GM19467 (cell line): Measurements from ENCODE around the gene KRT10.

Experiments used
- ATAC-seq: cut with Tn5 transposase; IDR thresholded peaks from one replicate; pipeline ENCODE4 v1.9.1; 2021; ENCODE audit warnings: mild to moderate bottlenecking, moderate library complexity; ENCODE audit not compliant: unreplicated experiment

KRT10 gene

DNA sequence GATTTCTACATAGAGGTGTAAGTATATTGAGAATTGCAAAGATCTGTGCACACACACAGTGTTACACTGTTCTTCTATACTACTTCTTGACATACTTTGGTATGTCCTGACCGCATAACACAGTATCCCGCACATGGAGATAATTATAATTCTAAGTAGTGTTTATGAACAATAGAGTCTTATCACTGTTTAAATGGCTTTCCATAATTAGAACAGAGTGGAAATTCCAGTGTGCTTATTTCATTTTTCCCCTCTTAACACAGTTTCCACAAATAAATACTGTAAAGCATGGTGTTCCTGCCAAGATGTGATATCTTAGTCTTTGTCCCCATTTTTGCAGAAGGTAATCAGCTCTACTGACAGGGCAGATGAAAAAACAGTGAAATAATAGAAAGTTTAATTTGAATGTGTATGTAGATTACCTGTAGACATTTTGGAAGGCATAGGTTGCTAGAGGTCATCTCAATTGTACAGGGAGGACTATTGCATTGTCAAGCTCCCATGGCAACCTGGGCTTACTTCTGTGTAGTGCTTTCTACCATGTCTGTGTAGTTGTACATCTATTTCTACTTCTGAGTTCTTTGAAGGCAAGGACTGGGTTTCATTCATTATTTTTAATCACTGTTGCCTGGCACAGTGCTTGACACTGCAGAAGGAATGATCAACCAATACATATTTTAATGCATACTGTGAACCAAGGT, 12.5 kb downstream of the KRT10 start:
- ATAC-seq = no peak

GRCh38 chr17:40806131-40806530, 16.3 kb downstream of the KRT10 start:
- no peak for ATAC-seq

DNA sequence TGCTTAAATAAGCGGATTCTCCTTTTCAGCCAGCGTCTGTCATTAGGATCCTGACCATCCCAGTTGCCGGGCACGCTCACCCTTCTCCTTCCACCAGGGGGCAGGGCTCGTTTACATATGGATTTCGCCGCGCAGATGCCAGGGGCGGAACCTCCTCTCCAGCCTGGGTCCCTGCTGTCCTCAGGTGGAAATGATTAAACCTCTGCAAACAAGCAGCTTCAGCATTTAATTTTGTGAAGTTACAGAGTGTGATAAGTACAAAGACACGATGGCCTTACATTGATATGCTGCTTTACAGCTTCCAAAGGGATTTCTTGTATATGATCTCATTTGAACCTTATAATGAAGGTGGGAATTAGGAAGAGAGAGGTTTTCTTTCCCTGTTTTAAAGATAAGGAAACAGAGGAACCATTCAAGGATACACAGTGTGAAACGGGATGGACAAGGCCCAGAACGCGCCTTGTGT, 18.8 kb downstream of the KRT10 start:
- no peak for ATAC-seq

DNA sequence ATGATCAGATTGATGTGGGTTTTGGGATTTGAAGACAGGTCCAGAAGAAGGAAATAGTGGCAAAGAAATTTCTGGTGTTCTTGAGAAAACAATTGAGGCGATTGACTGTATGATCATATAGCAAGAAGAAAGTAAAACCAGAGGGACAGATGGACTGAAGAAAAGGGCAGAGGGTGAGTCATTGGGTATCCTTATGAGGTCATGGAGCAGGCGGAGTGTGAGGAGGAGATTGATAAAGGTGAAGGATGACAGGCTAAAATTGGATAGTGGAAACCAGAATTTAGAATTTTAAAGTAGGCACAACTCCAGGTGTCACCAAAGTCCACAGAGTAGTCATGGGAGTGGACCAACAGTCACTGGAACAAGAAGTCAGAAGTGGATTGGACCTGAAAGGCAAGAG, 21.3 kb downstream of the KRT10 start:
- ATAC-seq = no peak

DNA sequence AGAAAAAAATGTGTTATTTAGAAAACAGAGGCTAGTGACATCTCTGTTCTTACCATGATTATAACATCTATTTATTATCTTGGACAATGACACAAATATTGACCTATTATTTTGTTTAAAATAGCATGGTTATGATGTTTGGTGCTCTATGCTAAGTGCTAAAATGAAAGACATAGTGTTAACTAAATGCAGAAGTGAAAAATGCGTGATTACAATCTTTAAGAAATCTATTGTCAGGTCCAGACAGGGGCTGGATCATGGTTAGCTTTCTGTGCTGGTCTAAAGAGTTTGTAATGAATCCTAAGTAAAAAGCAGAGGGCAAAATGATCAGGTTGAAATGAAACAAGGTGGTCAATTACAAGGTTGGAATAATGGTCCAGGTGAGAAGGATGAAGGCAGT, 22.0 kb downstream of the KRT10 start:
- ATAC-seq = no peak

DNA sequence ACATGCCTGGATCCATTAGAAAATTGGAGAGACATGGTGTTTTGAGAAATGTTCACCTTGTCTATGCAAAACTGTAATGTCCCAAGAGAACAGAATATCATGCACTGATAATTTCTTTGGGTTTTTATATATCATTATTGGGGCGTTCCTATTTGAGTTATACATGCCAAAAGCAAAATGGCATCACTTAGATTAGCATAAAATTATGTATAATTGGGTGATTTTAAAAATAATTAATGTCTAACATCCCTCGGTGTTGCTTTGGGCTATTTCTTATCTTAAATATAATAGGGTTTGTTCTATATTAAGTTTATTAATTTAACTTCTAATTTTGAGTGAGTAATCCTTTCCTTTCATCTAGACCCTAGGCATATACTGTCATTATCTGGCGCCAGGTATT, 22.6 kb downstream of the KRT10 start, which contains the start of gene KRT28:
Gene KRT28 (minus strand): TSS at position 101 of the 400 bp plus-strand sequence. CDS start 66 bp downstream, at position 35.
- ATAC-seq = no peak

- ATAC-seq = no peak
Measured at GRCh38 chr17:40796846-40797245, 25.6 kb downstream of the KRT10 start.

DNA sequence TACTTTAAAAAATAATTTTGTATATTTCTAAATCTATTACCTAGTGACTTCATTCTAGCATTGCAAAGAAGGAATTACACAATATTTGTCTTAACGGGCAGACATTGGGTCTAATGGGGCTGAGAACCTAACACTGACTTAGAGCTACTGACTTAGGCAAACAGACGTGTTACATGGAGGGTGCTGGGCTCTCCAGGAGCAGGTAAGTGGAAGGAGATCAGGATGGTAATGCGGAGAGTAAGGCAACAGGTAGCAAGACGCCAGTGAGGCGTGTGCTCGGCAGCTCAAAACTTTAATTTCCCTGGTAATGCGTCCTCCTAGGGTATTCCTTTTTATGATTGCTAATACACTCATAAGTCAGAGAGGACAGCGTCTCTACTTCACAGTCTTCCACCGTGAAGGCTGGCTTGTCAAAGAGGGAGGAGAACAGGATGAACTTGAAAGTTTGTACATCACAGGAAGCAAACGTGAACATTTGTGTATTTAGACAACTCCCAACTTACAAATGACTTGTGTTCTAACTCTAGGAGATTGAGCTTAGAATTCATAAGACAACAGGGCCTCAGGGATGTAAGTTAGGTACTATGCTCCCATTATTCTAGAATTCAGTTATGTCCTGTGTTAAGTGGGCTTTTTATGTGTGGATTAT, 27.3 kb downstream of the KRT10 start:
- no peak for ATAC-seq

DNA sequence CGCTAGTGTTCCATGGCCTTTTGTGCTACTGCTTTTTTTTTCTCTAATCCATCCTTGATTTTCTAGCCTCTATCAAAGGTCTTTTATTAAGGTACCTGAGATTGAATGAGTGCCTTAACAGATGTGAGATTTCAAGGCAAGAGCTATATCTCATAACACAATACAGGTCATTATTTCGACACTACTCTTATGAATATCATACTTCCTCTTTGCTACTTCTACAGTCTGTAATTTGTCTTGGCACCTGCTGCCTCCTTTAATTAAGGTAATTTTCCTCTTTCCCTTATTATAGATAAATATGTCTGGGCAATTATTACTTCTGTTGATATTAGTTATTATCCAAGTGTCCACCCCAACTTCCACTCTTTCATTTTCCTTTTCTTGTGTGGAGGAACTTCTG, 27.9 kb downstream of the KRT10 start:
- no peak for ATAC-seq

DNA sequence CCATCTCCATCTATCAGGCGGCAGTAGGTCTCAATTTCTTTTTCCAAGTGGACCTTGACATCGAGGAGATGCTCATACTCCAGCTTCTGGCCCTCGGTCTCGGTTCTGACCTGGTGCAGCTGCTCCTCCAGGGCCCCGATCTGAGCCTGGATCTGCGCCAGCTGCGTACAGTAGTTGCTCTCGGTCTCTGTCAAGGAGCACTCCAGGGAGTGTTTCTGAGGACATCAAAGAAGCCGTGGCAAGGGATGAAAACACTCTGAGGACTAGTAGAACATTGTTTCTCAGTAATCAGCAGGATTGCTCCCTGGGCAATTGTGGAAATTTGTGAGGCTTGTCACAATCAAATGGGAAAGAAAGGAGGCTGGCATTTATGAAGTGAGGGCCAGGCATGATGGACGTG, 28.6 kb downstream of the KRT10 start:
- ATAC-seq = no peak

DNA sequence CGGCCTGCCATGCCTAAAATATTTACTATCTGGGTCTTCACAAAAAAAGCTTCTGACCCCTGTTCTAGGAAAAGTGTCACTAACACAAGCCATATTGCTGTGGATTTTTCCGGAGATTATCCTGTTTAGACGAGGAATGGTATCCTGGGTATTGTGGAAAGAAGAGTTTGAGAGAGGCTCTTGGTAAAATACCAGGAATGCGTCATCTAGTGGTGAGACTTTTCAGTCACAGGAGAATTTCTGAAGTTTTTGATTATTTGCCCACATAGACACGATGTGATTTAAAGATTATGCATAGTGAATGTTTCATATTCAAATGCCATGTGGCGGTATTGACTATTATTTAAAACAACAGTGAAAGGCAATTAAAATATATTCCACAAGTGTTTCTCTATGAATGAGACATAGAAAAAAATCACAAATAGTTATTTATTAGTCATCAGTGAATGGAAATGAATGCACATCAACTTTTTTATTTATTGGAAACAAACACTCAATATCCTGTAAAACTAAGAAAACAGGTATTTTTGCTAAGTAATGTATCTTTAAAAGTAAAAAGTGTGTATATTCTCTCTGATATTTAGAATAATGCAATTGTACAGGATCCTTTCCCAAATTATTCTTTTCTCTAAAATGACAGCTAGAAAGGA, 30.5 kb downstream of the KRT10 start:
- no peak for ATAC-seq

- ATAC-seq = no peak
Measured at GRCh38 chr17:40791111-40791510, 31.3 kb downstream of the KRT10 start.

- no peak for ATAC-seq
Measured at GRCh38 chr17:40782450-40782849, 40.0 kb downstream of the KRT10 start, which contains the start of gene KRT27. TSS of gene KRT27 (minus strand) at chr17:40782550. CDS start at chr17:40782493, 57 bp downstream.

- no peak for ATAC-seq
Measured at GRCh38 chr17:40779181-40779909, 43.1 kb downstream of the KRT10 start.

GRCh38 chr17:40778461-40778860, 44.0 kb downstream of the KRT10 start:
- no peak for ATAC-seq

- no peak for ATAC-seq
Measured at GRCh38 chr17:40777971-40778370, 44.4 kb downstream of the KRT10 start.

- ATAC-seq = no peak
Measured at GRCh38 chr17:40777459-40777858, 45.0 kb downstream of the KRT10 start.

DNA sequence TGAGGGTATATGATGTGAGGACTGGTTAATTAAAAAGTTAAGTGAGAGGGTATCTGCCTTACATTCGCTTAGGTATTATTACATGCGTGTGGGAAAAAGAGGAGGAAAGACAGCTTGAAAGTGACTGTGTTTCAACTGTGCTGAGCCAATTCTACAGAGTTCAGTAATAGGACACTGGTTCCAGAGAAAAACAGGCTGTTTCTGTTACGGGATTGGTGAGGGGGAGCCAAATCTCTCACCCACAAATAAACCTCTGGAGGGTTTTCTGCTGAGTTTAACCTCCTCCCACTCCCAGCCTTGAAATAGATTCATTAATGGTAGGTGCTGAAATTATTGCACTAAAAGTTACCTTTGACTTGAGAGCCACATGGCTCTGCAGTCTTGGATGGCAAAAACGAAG, 46.5 kb downstream of the KRT10 start:
- no peak for ATAC-seq

GRCh38 chr17:40772101-40772500, 50.3 kb downstream of the KRT10 start, which contains the start of gene KRT26:
TSS of gene KRT26 (minus strand) at chr17:40772201. CDS start at chr17:40772113, 88 bp downstream.
- no peak for ATAC-seq
